SKM-1 (cell line): Measurements from ENCODE around the gene DAAM2.

Source experiments
- DNase-seq: peaks from one replicate; lab custom pipeline; 2025; ENCODE audit not compliant: unreplicated experiment; lab: John Stamatoyannopoulos, UW

Gene DAAM2

GRCh38 chr6:39843305-39844020 is 51.3 kb downstream of the DAAM2 start:
- DNase-seq: no peak

- DNase-seq: no peak
Observed at GRCh38 chr6:39844866-39845265, 52.7 kb downstream of the DAAM2 start.

- no peak for DNase-seq
Observed at GRCh38 chr6:39847221-39847620, 55.0 kb downstream of the DAAM2 start.

- DNase-seq: no peak
Observed at GRCh38 chr6:39848171-39848570, 56.0 kb downstream of the DAAM2 start.

DNA sequence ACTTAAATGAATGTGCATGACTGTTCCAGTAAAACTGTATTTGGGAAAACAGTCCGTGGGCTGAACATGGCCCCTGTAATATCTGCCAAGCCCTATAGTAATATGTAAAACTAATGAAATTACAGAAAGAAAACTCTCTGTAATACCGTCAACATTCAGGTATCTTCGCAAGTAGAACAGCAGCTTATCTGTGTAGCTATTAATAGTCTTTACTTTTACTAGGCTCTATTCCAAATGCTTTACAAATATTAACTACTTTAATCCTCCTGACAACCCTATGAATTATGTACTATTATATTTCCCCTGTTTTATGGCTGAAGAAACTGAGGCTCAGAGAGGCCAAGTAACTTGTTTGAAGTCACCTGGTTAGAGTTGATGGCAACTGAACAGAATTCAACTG is 57.1 kb downstream of the DAAM2 start:
- no peak for DNase-seq

GRCh38 chr6:39849764-39850163 is 57.6 kb downstream of the DAAM2 start:
- no peak for DNase-seq

- no peak for DNase-seq
Observed at GRCh38 chr6:39850736-39851297, 58.6 kb downstream of the DAAM2 start.

DNA sequence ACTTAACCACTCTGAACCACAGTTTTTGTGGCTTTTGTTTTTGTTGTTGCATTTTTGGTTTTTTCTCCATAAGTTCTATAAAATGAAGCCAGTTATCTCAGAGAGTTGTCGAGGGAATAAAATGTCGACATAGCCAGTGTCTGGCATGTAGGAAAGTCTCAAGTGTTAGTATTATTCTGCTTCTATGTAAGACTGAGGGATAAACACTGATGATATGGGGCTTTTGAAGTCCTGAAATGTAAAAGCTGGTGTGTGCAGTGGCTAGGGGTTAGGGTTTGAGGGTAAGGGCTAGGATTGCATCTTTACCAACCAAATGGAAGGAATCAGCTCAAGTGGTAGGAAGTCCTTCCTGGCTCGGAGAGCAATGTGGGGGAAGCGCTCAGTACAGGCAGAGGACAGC is 59.2 kb downstream of the DAAM2 start:
- DNase-seq: no peak

- no peak for DNase-seq
Observed at GRCh38 chr6:39852324-39852723, 60.1 kb downstream of the DAAM2 start.

DNA sequence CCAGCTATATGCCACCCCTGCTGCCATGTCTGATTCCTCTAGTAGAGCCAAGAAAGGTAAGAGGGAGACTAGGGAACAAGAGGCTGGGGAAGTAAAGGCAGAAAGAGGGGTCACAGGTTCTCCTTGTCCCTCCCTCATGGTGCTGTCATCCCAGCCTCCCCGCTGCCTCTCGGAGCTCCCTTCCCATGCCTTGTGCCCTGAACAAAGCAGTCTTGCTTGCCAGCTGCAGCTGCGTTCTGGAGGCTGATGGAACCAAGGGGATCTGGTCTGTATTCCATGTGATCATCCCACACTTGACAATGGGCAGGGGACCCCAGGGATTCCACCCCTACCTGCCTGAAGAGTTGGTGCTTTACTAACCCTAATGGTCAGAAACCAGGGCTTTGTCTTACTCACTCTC is 61.4 kb downstream of the DAAM2 start:
- DNase-seq: no peak

- DNase-seq: no peak
Observed at GRCh38 chr6:39855356-39855995, 63.3 kb downstream of the DAAM2 start.

GRCh38 chr6:39859025-39859424 is 66.8 kb downstream of the DAAM2 start:
- no peak for DNase-seq

DNA sequence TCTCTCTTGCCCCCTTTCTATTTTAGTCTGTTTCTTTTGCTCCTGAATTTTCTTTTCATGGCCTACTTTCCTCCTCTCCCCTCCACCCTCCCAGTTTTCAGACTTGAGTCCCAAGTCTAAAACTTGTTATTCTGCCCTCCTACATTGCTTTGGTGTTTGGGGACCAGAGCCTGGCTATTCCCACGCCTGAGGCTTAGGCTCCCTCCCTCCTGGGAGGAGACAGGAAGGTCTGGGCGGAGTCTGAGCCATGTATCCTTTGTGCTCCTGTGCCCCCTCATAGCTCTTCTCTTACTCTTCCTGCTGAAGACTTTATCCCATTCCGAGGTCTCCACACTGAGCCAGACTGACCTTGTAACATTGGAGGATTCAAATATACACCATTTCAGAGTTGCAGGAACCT is 69.5 kb downstream of the DAAM2 start:
- no peak for DNase-seq

- peak; percentile 7 for DNase-seq
Observed at GRCh38 chr6:39865011-39865888, 73.1 kb downstream of the DAAM2 start.

GRCh38 chr6:39867592-39867991 is 75.4 kb downstream of the DAAM2 start:
- no peak for DNase-seq

DNA sequence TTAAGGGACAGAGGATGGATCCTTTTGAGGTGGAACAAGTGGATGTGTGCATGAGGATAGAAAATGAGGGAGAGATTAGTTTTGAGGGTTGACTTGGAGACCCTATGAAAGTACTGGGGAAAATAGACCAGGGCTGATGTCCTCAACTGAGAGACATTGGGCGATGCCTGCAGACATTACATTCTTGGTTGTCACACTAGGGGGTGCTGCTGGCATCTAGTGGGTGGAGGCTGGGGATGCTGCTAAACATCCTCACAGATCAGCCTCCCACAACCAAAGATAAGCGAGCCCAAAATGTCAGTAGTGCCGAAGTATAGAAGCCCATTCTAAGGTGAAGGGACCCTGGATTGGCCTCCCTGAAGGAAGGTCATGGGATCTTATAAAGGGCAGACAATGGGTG is 78.8 kb downstream of the DAAM2 start:
- DNase-seq: no peak

- DNase-seq: no peak
Observed at GRCh38 chr6:39873439-39873838, 81.3 kb downstream of the DAAM2 start.

GRCh38 chr6:39876111-39876510 is 83.9 kb downstream of the DAAM2 start:
- DNase-seq: no peak

GRCh38 chr6:39876826-39877225 is 84.7 kb downstream of the DAAM2 start:
- no peak for DNase-seq

DNA sequence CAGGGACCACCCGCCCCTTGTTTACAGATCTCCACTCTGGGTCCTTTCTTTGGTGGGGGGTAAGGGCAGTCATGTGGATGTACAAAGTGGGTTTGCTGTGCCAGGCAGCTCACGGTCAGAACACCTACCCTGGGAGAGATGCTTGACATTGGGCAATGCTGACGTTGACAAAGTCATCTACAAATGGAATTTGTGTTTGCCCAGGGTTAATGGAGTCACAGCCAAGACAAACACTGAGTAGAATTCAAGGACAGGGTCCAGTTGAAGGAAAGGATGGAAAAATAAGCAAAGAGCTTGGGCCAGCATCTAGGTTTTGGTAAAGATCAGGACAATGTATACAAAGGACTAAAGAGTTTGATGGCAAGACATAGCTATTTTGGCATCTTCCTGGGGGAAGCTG is 87.4 kb downstream of the DAAM2 start:
- DNase-seq: no peak

- no peak for DNase-seq
Observed at GRCh38 chr6:39880594-39880993, 88.4 kb downstream of the DAAM2 start.
